Endodermal cell (in vitro differentiated cells): ENCODE data around the gene CCDC14. TPM values are rescaled to one million over a fixed set of nuclear protein-coding genes. Genes with fewer than 3 reads are reported as not detected.

Experiments used
- DNase-seq: peaks from one replicate; pipeline ENCODE4 v3.0.0-alpha.2; 2017
- H3K27ac ChIP-seq: 2 replicates; pipeline ENCODE4 v1.5.1; 2013; ENCODE audit warnings: mild to moderate bottlenecking, low read depth, low read length, moderate library complexity
- H3K27me3 ChIP-seq: 2 replicates; pipeline ENCODE4 v1.6.1; 2013; ENCODE audit warnings: mild to moderate bottlenecking, low read length, moderate library complexity; ENCODE audit not compliant: insufficient read depth, control insufficient read depth, poor library complexity, severe bottlenecking
- H3K36me3 ChIP-seq: 2 replicates; pipeline ENCODE4 v1.7.0; 2013; ENCODE audit warnings: mild to moderate bottlenecking, low read length, moderate library complexity; ENCODE audit not compliant: control insufficient read depth, insufficient read depth
- H3K4me1 ChIP-seq: one replicate; pipeline ENCODE4 v1.7.0; 2013; ENCODE audit warnings: low read length; ENCODE audit not compliant: control insufficient read depth, insufficient read depth
- H3K4me3 ChIP-seq: 2 replicates; pipeline ENCODE4 v1.5.1; 2013; ENCODE audit warnings: mild to moderate bottlenecking, low read length, moderate library complexity
- H3K9ac ChIP-seq: 2 replicates; pipeline ENCODE4 v1.6.1; 2013; ENCODE audit warnings: mild to moderate bottlenecking, low read length, moderate library complexity; ENCODE audit not compliant: poor library complexity, severe bottlenecking; ENCODE audit errors: extremely low read depth
- H3K9me3 ChIP-seq: 2 replicates; pipeline ENCODE4 v1.6.1; 2013; ENCODE audit warnings: mild to moderate bottlenecking, low read length, moderate library complexity; ENCODE audit not compliant: control insufficient read depth
- H3K27ac Mint-ChIP-seq: 2 replicates; pipeline ENCODE4 v1.8.0; 2020; ENCODE audit warnings: mixed read lengths
- H3K27me3 Mint-ChIP-seq: 2 replicates; pipeline ENCODE4 v1.8.0; 2021; ENCODE audit warnings: mild to moderate bottlenecking, mixed read lengths; ENCODE audit not compliant: insufficient read depth
- H3K36me3 Mint-ChIP-seq: 2 replicates; pipeline ENCODE4 v1.8.0; 2020; ENCODE audit warnings: low read depth, mixed read lengths
- H3K4me1 Mint-ChIP-seq: 2 replicates; pipeline ENCODE4 v1.8.0; 2020; ENCODE audit warnings: mixed read lengths
- H3K4me3 Mint-ChIP-seq: 2 replicates; pipeline ENCODE4 v1.8.0; 2020; ENCODE audit warnings: mild to moderate bottlenecking, moderate library complexity, mixed read lengths
- H3K9me3 Mint-ChIP-seq: 2 replicates; pipeline ENCODE4 v1.8.0; 2020; ENCODE audit warnings: mild to moderate bottlenecking, mixed read lengths
- WGBS, 2 experiments: methylation state at CpG; one replicate each; pipeline versions ENCODE4 v1.1.5 to v1.1.7; 2013; ENCODE audit warnings: missing lambda C conversion rate in 2 of 2, mixed read lengths in 1 of 2; ENCODE audit not compliant: insufficient coverage in 1 of 2, insufficient read length in 1 of 2; 5-methylcytosine and 5-hydroxymethylcytosine counted together
- total RNA-seq, 2 donors: library from RNA; stranded (reverse); fragmentation: NEBNext Ultra II Directional in 1 of 2; extraction: Animal tissue kit (Norgen Biotek cat#: 25700) in 1 of 2; gene quantifications; 2 replicates in 1 of 2; 3 replicates in 1 of 2; pipeline ENCODE4 v1.2.1, GENCODE V29; 2021
- TF ChIP-seq, protein P1 (sequence below): fragments of 200-600 bp; sonication (generic); conservative IDR thresholded peaks from 2 replicates; pipeline ENCODE4 v1.5.0; 2021; ENCODE audit warnings: antibody characterized with exemption, mild to moderate bottlenecking

Gene CCDC14
- total RNA-seq, 2 donors from 2014 or later = 88.3 to 99.4 TPM

DNA sequence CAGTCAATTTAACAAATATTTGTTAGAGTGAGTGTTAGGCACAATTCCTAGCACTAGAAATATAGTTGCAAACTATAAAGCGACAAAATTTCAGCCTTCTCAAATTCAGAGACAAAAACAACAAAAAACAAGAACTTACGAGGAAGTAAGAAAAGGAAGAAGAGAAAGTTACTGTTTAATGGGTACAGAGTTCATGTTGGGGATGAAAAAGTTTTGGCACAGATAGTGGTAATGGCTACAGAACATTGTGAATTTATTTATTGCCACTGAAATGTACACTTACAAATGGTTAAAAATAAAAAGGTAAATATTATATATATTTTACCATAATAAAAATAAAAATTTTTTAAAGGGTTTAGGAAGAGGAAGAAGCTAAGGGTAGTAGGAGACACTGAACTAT is 21.3 kb downstream of the CCDC14 start:
- peaks cover 32% of the 10 kb centered on the region for H3K36me3 Mint-ChIP-seq
- DNase-seq = no peak
- WGBS, 2 experiments = 94% methylated on average over 2 of the region's 2 CpGs; no CpG with 5 or more reads in 1 of the 2 experiments
- Histone ChIP-seq H3K9ac (no peak overlapping the region), H3K27ac (no peak overlapping the region), H3K36me3 (peaks cover 80% of the 10 kb centered on the region), H3K4me1 (peaks cover 5% of the 10 kb centered on the region), H3K27me3 (no peaks in the 10 kb centered on the region), H3K9me3 (no peaks in the 10 kb centered on the region), H3K4me3 (no peak overlapping the region)
- no peaks in the 10 kb centered on the region for H3K27me3 Mint-ChIP-seq
- H3K4me1 Mint-ChIP-seq = peaks cover 34% of the 10 kb centered on the region
- H3K4me3 Mint-ChIP-seq = no peak overlapping the region
- no peak overlapping the region for H3K27ac Mint-ChIP-seq
- TF ChIP-seq, protein P1, sequence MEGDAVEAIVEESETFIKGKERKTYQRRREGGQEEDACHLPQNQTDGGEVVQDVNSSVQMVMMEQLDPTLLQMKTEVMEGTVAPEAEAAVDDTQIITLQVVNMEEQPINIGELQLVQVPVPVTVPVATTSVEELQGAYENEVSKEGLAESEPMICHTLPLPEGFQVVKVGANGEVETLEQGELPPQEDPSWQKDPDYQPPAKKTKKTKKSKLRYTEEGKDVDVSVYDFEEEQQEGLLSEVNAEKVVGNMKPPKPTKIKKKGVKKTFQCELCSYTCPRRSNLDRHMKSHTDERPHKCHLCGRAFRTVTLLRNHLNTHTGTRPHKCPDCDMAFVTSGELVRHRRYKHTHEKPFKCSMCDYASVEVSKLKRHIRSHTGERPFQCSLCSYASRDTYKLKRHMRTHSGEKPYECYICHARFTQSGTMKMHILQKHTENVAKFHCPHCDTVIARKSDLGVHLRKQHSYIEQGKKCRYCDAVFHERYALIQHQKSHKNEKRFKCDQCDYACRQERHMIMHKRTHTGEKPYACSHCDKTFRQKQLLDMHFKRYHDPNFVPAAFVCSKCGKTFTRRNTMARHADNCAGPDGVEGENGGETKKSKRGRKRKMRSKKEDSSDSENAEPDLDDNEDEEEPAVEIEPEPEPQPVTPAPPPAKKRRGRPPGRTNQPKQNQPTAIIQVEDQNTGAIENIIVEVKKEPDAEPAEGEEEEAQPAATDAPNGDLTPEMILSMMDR = no peak
- no peaks in the 10 kb centered on the region for H3K9me3 Mint-ChIP-seq

DNA sequence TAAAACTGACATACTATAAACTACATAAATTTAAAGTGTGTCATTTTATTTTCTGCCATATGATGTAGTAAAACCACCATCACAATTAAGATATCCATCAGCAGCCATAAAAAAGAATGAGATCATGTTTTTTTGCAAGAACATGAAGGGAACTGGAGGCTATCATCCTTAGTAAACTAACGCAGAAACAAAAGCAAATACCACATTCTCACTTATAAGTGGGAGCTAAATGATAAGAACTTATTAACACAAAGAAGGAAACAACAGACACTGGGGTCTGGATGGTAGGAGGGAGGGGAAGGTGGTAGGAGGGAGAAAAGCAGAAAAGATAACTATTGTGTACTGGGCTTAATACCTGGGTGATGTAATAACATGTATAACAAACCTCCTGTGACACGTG is 24.6 kb downstream of the CCDC14 start:
- no peaks in the 10 kb centered on the region for H3K27me3 Mint-ChIP-seq
- H3K9me3 Mint-ChIP-seq = no peaks in the 10 kb centered on the region
- TF ChIP-seq, protein P1 = no peak
- no peak overlapping the region for H3K27ac ChIP-seq
- H3K4me3 Mint-ChIP-seq = no peak overlapping the region
- H3K4me1 Mint-ChIP-seq = peaks cover 37% of the 10 kb centered on the region
- H3K4me1 ChIP-seq = peaks cover 5% of the 10 kb centered on the region
- peaks cover 33% of the 10 kb centered on the region for H3K36me3 Mint-ChIP-seq
- H3K9me3 ChIP-seq = no peaks in the 10 kb centered on the region
- peaks cover 74% of the 10 kb centered on the region for H3K36me3 ChIP-seq
- H3K4me3 ChIP-seq = peak overlapping the region; percentile 70
- WGBS, 2 experiments = 67 to 69% methylated on average over 1 to 2 of the region's 2 CpGs
- H3K9ac ChIP-seq = no peak overlapping the region
- H3K27me3 ChIP-seq = no peaks in the 10 kb centered on the region
- DNase-seq = no peak
- H3K27ac Mint-ChIP-seq = no peak overlapping the region

DNA sequence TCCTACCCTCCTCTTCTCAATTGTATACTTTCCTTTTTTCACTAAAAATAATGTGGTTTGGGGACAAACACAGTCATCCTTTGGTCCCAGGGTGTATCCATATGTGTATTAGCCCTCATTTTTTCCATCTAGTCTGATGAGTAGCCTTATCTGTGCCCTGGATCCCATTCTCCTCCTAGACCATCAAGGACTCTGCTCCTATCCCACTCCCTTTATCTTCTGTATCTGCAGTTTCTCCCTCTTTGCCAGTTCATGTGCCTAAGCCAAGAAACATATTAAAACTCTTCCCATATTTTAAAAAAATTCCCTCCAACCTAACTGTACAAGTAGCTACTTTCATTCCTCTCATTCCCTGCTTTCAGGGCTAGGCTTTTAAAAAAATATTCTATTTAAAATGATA is 25.2 kb downstream of the CCDC14 start:
- Histone ChIP-seq H3K27me3 (no peaks in the 10 kb centered on the region), H3K27ac (no peak overlapping the region), H3K36me3 (peaks cover 74% of the 10 kb centered on the region), H3K4me3 (no peak overlapping the region), H3K9ac (no peak overlapping the region), H3K4me1 (peaks cover 5% of the 10 kb centered on the region), H3K9me3 (no peaks in the 10 kb centered on the region)
- Mint-ChIP-seq H3K4me1 (peaks cover 37% of the 10 kb centered on the region), H3K27me3 (no peaks in the 10 kb centered on the region), H3K27ac (peak overlapping the region; percentile 29), H3K4me3 (no peak overlapping the region), H3K9me3 (no peaks in the 10 kb centered on the region), H3K36me3 (peaks cover 39% of the 10 kb centered on the region)
- no peak for DNase-seq
- TF ChIP-seq, protein P1 = no peak
